ENCODE measurements around the gene DCHS1.

- TF ChIP-seq POLR2AphosphoS5 (IDR thresholded peaks at IDR 0.05) (no peak), POLR2A (IDR thresholded peaks at IDR 0.05) (no peak), EP300 (IDR thresholded peaks at IDR 0.05) (no peak)
Observed at GRCh38 chr11:6601041-6601461, 54.6 kb downstream of the DCHS1 start.
